NCI-H2081 treated with DMSO at 0.1 percent for 48 hours (cell line): ENCODE measurements around the gene FGR.
"Not testable (repeated sequence)": the region's sequence is repeated elsewhere in the genome, so short reads cannot be mapped to it uniquely, and the experiment has no call there.

ENCODE experiments used
- DNase-seq: peaks from one replicate; lab custom pipeline; 2025; lab: John Stamatoyannopoulos, UW

The FGR gene

DNA sequence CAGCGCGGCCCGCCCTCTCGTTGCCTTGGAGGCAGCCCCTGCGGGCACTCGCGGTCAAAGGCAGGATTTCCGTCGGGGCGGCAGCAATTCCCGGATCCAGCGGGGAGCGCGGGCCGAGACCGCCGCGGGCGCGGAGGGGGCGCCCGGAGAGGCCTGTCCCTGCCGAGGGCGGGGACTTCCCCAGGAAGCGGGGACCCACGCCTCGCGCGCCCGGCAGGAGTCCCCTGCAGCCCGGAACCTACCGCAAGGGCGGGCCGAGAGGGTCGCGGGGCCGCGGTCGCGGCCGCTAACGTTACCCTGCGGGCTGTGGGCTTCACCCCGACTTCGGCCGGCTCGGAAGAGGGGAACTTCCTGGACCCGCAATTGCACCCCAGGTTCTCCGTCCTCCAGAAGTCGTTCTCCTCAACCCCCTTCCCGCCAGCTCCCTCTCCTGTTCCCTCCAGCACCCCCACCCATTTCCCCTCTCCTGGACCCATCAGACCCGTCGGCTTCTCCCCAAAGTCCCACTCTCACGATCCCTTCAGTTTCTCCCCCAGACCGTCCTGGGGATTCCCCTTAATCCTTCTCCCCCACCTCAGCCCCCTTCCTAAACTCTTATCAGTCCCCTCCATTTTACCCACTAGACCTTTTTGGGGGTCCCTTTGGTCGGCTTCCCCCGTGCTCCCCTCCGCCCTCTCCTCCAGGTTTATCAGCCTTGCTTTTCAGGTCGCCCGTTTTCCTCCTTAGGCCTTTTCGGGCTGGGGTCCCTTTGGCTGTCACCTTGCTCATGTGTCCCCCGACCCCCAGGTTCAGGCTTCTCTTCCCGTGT is 604 bp downstream of the FGR start:
- no peak for DNase-seq

DNA sequence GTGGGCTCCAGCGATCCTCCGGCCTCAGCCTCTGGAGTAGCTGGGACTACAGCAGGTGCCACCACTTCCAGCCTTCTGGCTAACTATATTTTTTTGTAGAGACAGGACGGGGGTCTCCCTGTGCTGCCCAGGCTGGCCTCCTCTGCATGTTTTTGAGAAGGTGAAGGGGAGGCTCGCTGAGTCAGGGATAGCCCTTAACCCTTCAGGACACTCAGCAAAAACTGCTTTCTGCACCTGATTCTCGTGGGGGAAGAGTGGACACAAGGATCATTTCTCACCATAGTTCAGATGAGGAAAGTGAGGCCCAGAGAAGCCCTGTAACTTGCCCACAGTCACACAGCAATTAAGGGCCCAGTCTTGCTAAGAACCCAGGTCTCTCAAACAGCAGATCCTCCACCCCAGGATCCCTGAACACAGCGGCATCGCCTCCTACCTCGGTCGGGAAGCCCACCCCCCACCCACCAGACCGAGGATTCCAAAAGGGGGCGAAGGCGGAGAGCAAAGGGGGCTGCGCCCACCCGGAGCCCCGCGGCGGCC is 1.3 kb downstream of the FGR start:
- no peak for DNase-seq

DNA sequence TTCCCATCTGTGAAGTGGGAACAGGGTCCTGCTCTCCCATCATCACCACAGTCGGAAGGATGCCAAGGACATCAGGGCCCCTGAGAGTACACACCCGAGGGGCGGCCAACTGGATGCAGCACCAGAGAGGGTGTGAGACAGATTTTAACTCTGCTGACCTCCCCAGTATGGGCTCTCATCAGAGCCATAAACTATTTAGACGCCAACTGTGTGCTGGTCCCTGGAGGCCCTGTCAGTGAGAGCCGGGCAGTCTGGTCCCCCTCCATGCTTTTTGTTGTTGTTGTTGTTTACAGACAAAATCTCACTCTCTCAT is 1.7 kb downstream of the FGR start:
- DNase-seq = no peak

DNA sequence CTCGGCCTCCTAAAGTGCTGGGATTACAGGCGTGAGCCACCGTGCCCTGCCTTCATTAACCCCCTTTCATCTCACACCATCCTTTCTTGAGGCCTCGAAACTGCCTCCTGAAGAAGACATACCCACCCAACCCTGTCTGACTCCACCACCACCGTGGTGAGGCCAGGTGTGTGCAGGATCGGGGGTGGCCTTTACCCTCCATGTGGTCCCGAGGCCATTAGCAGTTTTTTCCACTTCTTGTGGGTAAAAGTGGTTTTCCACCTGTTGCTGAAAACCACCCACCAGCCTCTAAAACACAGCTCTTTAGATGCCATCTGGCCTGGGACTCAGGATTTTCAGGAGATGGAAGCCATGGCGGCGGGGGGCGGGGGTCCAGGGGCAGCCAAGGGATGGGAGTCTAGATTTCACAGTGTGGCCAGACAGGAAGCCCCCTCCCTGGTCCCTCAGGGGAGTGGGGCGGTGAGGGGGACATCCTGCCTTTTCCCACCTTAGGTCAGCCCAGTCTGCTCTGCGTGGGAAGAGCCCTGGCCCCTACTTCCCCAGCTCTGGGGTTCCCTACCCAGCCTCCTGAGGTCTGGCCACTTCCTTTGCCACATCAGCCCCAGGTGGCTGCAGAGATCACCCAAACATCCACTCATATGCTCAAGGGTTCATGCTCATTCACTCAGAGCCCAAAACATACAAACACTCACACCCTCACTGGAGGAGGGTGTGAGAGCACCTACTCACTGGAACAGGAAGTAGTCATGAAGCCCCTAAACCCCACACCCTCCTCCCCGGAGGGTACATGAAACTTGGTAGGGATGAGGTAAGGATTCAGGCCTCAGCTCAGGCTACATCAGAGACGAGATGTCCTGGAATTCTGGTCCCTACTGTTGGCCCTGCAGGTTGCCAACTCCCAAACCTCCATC is 2.3 kb downstream of the FGR start:
- DNase-seq = no peak

DNA sequence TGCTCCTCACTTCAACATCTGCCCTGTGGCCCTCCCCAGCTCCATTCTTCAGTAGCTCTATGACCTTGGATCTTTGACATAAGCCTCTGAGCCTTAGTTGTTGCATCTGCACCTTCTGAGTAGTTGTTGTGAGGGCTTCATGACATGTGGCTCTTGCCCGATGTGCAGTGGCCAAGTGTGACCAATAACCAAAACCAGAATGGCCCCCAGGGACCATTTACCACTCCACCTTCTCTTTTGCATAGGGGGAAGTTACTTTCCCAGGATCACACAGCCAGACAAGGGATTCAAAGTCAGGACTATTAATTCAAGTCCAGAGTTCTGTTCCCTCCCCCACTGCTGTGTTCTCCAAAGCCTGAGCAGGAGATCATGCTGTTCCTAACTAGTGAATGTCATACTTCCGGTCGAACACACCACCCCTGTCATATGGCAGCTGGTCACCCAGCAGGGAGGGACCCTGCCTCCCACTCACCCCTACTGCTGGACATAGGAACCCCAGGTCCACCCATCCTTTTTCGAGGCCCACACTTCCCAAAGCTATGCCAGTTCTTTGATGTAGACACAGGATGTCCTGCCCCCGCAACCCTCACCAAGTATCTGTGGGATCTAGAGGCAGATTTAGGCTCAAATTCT is 4.0 kb downstream of the FGR start:
- DNase-seq = no peak

DNA sequence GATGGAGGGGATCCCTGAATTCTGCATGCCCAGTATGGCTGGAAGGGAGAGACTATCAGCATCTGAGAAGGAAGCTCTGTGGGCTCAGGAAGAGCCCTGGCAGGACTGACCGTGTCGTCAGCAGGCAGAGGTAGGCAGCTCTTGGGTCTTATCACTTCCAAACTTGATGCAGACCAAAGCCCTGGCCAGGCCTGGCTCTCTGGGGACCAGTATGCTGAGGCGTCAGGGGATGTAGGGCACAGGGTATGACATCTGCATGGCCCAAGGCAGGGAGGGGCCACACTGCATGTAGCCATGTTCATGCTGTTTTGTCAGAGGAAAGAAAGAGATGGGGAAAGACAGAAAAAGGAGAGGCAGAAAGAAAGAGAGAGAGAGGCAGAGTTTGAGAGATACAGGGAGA is 6.3 kb downstream of the FGR start:
- no peak for DNase-seq

DNA sequence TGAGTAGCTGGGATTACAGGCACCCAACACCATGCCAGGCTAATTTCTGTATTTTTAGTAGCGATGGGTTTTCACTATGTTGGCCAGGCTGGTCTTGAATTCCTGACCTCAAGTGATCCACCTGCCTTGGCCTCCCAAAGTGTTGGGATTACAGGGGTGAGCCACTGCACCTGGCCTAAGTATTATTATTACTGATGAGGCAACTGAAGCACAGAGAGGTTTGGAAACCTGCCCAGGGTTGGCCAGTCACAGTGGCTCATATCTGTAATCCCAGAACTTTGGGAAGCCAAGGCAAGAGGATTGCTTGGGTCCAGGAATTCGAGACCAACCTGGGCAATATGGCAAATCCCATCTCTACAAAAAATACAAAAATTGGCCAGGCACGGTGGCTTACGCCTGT is 7.3 kb downstream of the FGR start:
- not testable (repeated sequence) for DNase-seq

DNA sequence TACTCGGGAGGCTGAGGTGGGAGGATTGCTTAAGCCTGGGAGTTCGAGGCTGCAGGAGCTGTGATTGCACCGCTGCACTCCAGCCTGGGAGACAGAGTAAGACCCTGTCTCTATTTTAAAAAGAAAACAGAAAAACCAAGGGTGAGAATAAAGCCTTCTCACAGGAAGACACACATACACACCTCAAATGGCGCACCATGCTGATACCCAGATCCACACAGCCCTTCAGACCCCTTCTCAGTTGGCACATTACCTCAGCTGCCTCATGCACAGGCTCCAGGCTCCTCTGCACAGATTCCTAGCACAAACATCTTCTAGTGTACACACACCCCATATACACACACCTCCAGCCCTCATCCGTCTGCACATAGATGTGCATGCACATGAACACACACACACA is 7.9 kb downstream of the FGR start:
- DNase-seq = no peak

DNA sequence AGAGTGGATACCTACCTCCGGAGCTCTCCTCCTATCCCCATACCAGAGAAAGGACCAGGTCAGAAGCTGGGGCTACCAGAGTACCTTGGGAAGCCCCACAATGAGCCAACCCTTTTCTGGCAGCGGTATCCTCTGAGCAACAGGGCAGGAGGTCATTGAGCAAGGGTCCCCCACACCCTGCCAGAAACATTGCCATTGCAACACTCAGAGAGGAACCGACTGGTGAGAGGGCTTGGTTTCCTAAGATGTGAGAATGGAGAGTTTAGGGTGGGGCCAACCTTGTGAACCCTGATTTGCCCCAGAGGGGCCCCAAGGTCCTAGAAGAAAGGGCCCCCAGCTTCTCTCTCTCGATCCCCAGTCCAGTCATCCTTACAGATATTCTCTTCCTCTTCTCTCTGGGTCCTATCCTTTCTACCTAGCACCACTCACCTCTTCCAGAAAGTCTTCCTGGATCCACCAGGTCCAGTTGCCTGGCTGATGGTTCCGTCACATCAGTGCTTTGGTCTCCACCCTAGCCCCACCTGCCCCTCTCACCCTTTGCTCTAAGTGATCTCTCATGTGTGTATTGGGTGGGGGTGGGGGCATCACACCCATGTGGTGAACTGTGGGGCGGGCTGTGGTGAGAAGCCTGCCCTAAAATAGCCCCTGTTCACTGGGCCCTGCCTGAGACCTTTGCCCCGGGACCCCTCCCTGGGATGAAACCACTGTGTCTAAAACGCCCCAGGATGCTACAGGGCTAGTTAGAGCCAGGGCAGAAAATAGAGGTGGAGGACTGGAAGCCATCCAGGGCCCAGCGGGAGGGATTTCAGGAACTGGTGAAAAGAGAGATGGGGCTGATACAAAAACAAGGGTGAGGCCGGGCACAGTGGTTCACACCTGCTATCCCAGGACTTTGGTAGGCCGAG is 8.7 kb downstream of the FGR start:
- no peak for DNase-seq

DNA sequence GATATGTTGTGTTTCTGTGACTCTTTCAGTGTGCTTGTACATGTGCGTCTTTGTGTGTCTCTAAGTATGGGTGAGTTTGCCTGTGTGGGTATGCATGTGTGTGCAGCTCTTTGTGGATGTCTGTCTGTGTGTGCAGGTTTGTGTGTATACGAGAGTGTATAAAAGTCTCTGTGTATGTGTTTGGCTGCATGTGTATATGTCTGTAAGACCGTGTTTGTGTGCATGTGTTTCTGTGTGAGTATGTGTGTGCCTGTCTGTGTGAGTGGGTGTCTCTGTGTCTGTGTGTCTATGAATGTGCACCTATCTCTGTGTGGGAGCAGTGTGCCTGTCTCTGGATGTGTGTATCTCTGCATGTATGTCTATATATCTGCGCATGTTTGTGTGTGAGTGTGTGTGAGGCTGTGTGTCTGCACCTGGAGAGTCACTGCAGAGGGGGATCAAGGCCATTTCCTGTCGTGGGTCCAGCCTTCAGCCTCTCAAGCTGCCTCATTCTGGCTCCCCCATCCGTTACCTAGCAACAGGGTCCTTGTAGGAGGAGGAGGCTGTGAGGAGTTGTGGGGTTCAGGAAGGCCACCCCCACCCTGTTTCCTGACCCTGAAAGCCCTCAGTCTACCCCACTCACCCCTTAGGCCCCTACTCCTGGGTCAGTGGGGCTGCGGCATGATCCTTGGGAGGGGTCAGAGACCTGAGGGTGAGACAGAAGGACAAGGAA is 10.4 kb downstream of the FGR start:
- DNase-seq = no peak

DNA sequence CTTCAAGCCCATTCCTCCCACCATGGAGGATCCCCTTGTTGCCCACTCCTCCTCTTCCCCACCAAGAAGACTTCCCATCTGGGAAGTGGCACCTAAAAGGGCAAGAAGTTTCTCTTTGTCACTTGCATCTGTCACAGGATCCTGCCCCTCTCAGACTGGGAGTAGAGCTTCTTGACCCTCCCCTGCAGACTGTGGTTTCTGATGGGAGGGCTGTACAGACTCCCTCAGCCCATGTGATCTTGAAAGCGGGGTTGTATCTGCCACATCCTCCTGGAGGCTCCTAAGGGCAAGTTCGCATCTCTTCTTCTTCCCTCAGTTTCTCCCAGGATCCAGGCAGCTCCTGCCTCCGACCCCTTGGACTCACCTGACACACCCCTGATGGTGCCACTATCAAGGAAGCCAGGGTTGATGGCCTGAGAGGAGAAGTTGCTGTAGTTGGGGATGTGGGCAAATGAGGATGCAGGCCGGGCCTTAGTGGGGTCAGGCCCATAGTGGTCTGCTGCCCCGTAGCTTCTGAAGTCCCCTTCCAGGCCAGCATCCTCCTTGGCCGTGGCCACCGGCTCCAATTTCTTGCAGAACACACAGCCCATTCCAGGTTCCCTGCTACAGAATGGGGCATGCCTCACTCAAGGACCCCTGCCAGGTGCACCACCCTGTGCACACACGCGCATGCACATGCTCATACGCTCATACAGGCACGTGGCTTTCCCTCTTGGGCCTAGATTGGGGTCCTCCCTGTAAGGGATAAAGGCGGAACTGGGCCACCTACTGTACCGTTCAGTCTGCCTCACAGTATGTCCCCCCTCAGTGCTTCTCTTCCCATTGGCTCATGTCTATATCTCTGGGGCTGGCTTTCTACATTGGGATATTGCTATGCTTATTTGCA is 11.4 kb downstream of the FGR start:
- no peak for DNase-seq

DNA sequence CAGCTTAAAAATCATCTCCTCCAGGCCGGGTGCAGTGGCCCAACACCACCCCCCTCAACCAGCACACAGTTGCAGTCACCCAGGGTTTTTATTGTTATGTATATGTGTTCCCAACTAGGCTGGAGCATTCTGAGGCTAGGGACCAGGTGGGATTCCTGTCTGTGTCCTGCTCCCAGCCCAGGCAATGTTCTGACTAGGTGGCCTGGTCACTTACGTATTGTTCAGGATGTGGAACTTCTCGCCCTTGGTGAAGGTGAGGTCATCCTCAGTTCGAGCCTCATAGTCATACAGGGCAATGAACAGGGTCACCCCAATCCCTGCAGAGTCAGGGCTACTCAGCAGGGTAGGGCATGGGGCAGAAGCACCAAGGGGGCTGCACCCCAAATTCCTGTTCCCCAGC is 12.2 kb downstream of the FGR start:
- no peak for DNase-seq

DNA sequence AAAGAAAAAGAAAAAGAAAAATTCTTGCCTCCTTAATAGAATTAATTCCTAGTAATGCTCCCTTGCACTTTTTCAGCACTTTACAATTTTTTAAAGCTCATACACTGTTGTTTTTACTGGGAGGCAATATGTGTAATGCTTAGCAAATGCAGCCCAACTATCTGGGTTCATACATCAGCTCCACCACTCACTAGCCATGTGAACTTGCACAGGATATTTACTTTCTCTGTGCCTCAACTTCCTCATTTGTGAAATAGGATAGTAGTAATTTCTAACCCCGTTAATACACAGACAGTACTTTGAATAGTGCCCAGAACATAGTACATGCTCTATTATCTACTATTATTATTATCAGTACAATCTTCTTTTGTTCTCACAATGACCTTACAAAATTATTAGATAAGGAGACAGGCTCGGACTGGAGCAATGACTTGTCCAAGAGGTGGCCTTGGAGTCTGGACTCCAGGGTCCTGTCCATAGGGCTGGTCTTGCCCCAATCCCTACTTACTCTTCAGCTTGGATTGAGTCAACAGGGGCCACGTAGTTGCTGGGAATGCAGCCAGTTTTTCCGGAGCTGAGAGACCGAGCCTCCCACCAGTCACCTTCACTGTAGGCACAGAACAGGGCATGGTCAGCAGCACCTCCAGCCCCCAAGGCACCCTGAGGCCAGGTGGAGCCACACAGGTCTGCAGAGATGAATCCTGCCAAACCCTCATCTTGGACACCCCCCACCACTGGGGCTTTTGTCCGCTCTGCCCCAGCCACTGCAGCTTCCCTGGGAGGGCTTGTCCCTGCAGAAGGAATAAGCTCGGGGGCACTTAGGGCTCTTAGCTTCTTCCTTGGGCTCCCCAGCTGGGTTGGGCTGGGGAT is 13.7 kb downstream of the FGR start:
- no peak for DNase-seq

DNA sequence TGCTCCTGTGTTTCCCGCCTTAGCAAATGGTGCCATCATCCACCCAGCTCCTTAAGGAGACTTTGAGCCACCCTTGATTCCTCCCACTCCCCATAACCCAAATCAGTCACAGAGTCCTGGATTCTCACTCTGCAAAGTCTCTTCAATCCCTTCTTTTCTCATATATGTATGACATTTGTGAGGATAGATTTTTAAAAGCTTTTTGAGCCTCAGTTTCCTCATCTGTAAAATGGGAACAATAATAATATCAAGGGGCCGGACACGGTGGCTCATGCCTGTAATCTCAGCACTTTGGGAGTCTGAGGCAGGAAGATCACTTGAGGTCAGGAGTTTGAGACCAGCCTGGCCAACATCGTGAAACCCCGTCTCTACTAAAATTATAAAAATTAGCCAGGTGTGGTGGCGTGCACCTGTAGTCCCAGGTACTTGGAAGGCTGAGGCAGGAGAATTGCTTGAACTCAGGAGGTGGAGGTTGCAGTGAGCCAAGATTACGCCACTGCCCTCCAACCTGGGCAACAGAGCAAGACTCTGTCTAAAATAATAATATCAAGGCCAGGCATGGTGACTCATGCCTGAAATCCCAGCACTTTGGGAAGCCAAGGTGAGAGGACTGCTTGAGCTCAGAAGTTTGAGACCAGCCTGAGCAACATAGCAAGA is 15.1 kb downstream of the FGR start:
- not testable (repeated sequence) for DNase-seq

DNA sequence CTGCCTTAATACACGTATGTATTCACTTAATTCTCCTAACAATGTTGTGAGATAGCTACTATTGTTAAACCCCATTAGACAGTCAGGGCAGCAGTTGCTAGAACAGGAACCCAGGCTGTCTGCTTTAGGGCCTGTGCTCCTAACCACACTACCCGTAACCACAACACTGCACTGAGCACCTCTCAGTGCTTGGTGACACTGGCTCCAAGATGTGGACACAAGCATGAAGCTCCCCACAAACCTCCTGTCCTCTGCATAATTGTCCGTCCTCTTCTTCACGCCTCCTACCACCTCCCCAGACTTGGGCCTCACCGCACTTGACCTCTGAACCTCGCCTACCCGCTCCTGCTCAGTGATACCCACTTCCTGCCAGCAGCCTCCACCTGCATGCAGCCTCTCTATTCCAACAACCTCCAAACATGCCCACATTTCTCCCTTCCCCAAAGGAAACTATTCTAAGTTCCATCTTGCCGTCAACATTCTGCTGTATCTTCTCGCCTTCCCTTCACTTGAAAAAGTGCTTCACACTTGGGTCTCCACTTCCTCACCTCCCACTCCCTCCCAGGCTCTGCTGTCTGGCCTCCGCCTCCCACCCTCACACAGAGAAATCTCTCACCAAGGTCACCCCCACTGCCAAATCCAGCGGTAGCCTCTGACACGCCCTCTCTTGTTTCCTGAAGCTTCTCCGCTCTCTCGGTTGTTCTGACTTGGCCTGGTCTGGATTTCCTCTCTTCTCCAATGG is 16.5 kb downstream of the FGR start:
- no peak for DNase-seq

DNA sequence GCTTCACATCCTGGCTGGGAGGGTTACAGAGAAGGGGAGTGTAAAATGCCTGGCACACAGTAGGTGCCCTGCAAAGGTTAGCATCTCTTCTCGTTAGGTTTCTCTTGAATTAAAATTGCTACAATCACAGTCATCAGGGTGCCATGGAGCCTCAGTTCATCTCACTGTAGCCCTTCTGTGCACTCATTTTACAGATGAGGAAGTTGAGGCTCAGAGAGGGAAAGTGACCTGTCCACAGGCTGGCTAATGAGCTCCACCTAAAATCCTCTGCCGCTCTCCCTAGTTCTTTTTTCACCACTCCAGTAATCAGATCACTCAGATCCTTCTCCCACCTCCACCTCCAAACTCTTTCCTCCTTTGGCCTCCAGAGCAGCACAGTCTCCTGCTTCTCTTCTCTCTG is 17.6 kb downstream of the FGR start:
- no peak for DNase-seq

DNA sequence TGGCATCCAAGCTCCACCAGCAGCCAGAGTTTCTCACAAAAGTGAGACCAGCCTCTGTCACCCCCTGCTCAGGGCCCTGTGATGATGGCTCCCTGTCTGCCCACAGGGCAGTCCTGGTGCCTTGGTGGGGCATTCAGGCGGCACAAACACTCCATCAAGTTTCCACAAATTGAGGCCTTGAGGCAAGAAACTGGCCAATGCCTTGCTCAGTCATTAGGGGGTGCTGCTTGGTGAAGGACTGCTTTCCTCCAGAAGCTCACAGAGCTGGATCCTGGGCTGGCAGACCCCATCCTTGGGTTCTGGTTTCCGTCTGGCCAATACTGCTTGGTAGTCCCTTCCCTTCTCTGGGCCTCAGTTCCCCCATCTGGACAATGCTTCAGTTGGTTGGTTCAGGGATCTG is 18.5 kb downstream of the FGR start:
- no peak for DNase-seq
